ENCODE data around the gene LRRC32.

DNA sequence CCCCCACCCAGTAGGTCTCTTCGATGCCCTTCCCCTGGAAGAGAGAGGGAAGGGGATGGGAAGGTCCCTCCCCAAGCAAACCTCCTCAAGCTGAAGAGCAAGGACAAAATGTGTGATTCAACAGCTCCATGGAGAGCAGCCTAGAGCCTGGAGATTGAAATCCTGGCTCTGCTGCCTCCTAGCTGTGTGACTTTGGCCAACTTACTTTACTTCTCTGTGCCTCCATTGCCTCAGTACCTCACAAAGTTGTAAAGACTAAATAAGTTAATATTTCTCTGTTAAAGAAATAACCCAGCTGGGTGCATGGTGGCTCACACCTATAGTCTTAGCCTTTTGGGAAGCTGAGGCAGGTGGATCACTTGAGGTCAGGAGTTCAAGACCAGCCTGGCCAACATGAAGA is 21.1 kb upstream of the LRRC32 start:
- TF ChIP-seq POLR2A (IDR thresholded peaks at IDR 0.05; ENCODE audit: low read length) (no peak), GATA1 (IDR thresholded peaks at IDR 0.05; ENCODE audit: low read depth, low read length) (no peak)

All from erythroblast (primary cell).